VCaP (cell line): Measurements from ENCODE around the gene EOLA2.
"Not testable (repeated sequence)": the region's sequence is repeated elsewhere in the genome, so short reads cannot be mapped to it uniquely, and the experiment has no call there.

Experiments used
- H3K27ac ChIP-seq: fragments of 450-650 bp; 2 replicates; pipeline ENCODE4 v1.5.1; 2017
- TF ChIP-seq, protein P1 (sequence below): fragments of 450-650 bp; conservative IDR thresholded peaks from 2 replicates; pipeline ENCODE4 v1.5.1; 2017; ENCODE audit warnings: mild to moderate bottlenecking, moderate library complexity

Gene EOLA2

DNA sequence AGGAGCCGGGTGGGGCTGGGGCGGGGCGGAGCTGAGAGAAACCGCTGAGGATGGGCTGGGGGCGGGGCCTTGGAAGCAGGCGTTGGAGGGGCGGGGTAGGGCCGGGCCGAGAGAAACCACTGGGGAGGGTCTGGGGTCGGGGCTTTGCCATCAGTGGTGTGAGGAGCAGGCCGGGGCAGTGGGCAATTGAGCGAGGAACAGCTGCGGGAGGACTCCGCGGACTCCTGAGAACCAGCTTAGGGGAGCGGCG is 1.3 kb upstream of the EOLA2 start:
- peak overlapping the region; percentile 68 for H3K27ac ChIP-seq
- TF ChIP-seq, protein P1, sequence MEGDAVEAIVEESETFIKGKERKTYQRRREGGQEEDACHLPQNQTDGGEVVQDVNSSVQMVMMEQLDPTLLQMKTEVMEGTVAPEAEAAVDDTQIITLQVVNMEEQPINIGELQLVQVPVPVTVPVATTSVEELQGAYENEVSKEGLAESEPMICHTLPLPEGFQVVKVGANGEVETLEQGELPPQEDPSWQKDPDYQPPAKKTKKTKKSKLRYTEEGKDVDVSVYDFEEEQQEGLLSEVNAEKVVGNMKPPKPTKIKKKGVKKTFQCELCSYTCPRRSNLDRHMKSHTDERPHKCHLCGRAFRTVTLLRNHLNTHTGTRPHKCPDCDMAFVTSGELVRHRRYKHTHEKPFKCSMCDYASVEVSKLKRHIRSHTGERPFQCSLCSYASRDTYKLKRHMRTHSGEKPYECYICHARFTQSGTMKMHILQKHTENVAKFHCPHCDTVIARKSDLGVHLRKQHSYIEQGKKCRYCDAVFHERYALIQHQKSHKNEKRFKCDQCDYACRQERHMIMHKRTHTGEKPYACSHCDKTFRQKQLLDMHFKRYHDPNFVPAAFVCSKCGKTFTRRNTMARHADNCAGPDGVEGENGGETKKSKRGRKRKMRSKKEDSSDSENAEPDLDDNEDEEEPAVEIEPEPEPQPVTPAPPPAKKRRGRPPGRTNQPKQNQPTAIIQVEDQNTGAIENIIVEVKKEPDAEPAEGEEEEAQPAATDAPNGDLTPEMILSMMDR = no peak

DNA sequence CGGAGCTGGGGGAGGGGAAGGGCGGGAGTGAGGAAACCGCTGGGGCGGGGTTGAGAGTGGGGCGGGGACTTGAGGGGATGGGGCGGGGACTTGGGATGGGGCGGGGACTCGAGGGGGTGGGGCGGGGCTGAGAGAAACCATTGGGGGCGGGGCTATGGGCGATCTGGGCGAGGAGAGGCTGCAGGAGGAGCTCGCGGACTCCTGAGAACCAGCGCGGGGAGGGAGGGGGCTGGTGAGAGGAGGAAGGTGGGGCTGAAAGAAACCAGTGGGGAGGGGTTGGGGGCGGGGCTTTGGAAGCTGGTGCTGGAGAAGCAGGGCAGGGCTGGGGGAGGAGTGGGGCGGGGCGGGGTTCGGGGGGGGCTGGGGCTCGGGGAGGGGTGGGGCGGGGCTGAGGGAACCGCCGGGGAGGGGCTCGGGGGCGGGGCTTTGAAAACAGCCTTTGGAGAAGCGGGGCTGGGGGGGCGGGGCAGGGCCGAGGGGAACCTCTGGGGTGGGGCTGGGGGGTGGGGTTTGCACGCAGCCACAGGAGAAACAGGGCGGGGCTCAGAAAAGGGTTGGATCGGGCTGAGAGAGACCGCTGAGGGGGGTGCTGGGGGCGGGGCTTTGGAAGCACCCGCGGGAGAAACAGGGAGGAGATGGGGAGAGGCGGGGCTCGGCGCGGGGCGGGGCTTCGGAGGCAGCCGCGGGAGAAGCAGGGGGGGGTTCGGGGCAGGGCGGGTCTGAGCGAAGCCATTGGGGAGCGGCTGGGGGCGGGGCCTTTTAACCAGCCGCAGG is 777 bp upstream of the EOLA2 start:
- peak overlapping the region; percentile 74 for H3K27ac ChIP-seq
- TF ChIP-seq, protein P1 = no peak

DNA sequence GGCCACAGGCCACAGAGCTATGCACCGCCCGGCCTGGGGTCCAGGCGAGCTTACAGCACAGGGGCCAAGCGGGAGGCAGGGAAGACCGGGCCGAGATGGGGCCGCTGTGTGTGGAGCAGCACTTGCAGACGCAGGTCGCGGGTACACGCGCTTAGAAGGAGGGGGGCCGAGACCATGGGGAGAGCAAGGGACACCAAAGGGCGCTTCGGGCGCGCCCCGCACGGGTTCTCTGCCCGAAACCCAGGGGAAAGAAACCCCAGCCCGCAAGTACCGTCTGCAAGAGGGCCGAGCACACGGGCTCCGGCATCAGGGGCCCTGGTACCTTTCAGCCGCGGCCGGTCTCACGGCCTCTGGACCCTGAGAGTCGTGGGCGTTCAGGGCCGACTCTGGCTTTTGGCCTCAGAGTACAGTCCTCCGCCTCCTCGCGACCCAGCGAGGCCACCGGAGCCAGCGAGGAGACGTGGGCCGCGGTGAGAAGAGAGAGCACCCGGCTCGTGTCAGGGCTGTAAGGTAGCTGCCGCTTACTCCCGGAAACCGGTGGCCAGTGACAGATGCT is 342 bp downstream of the EOLA2 start:
- peak overlapping the region; percentile 74 for H3K27ac ChIP-seq
- TF ChIP-seq, protein P1 = no peak

DNA sequence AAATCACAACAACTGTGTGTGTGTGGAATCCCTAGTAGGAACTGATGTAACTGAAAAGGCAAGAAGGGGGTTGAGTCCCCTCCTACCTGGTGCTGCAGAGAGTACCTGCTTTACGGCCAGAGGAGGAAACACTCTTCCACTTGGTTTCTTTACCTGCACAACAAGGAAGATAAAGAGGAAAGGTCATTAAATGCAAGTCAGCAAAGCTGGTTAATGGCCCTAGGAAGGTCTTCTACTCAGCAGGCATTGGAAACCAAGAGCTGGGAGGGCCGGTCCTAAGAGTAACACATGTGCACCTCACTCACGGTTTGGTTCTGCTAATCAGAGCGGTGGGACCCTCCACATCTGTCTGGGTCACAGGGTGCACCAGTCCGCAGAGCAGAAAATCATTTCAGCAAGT is 963 bp downstream of the EOLA2 start:
- H3K27ac ChIP-seq = peak overlapping the region; percentile 74

DNA sequence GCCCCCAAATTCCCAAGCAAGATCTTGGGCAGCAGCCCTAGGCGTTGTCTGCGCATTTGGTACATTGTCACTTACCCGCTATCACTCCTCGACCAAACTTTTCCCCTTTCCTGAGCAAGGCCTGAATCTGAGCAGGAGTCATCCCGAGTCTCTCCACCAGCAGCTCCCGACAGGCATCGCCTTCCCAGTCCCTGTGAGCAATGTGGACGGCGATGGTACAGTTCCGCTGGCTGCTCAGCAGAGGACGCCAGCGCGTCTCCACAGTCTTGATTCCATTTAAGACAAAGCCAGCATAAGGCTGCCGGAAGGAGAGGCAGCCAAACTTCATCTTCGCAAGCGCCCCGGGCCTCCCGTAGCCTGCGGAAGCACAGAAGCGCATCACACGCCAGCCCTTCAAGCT is 4.7 kb downstream of the EOLA2 start:
- H3K27ac ChIP-seq = not testable (repeated sequence)

DNA sequence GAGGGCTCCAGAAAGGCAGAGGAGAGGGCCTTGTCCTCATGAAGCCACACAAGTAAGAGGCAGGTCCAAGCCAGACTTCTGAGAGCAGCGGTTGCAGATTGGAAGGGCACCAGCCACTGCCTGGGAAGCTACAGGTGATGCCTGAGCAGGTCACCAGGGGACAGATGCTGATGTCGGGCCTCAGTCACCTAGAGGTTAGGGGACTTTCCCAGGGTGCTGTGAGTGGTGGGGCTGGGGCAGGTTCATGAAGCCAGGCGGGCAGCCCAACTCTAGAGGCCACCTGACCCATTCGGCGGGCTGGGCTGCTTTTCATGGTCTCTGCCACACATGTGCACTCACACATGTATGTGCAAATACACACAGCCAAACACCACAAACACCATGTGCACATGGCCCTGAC is 5.3 kb downstream of the EOLA2 start:
- H3K27ac ChIP-seq = not testable (repeated sequence)

DNA sequence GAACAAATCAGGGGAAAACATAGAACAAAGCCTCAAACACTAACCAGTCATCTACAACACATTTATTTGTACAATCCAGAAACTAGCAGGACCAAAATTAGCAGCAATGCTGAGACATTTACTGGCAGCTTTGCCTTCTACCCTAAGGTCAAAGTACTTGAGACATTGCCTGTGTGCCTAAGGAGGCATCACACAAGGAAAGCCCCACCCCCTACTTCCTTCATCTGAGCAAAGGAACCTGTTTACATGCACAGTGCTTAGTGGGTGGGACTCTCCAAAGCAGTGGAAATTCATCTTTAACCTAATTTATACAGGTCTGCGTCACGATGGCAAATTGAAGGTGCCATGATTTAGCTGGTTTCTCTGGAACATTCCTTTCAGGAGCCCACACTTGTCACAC is 6.1 kb downstream of the EOLA2 start:
- H3K27ac ChIP-seq = not testable (repeated sequence)

DNA sequence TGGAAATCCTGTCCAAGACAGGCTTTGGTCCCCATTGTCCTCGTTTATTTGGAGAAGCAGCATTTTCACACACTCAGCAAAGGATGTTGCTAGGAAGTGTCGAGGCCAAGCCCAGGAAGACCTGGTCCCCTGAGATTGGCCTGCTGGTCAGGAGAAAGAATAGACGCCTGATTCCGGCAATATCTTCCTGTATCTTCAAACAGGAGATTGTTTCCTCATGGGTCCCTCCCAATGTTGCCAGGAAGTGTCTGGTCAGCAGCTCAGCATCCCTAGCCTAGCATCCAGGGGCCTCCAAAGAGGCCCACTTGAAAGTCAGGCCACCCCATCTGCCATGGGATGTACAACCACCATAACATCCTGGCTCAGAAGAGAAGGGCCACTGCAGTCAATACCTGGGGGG is 6.9 kb downstream of the EOLA2 start:
- H3K27ac ChIP-seq = not testable (repeated sequence)

DNA sequence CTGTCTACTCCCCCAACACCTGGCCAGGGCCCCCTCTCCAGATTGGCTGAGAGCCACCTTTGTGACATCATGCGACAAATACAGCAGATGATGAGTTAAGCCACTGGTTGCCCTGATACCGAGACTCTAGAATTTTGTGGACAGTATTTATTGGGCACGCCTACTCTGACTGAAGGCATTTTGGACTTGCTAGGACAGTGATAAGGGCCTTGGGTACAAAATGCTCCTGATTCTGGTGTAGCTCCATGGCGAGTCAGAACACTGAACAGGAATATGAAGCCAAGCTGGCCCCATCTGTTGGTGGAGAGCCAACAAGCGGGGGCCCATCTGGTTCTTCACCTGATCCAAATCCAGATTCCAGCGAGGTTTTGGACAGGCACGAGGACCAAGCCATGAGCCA is 8.9 kb downstream of the EOLA2 start, which contains the start of gene HSFX4:
TSS of gene HSFX4 (plus strand) at position 174 of the 400 bp plus-strand sequence. CDS start at position 246, 72 bp downstream.
- H3K27ac ChIP-seq = not testable (repeated sequence)

DNA sequence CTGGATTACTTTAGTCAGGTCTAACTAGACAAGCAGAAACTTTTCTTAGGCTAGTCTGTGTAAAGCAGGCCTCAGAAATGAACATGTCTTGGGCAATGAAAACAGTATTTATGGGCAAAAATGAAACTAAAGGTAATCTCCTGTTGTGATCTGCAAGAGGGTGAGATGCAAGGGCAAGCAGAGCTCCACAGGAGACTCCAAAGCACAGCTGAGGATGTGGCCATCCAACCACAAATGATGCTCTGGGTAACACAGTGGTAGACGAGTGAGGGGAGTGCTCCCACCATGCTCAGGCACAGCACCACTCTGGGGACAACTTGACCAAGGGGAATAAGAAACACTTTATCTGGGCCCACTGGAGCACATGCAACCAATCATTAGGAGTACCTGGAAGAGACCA is 9.7 kb downstream of the EOLA2 start:
- not testable (repeated sequence) for H3K27ac ChIP-seq

DNA sequence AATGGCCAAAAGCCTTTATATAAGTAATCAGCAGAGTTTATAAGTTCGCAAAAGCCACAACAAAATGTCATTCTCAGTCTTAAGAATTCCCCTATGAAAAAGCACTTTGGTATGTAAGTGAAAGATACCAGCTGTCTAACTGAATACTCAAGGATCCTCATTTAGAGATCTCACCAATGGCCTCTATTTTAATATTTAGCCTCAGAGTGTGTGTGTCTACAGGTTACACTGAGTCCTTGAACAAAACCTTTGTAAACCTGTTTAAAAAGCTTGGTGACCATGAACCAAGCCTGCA is 10.4 kb downstream of the EOLA2 start:
- H3K27ac ChIP-seq = not testable (repeated sequence)

DNA sequence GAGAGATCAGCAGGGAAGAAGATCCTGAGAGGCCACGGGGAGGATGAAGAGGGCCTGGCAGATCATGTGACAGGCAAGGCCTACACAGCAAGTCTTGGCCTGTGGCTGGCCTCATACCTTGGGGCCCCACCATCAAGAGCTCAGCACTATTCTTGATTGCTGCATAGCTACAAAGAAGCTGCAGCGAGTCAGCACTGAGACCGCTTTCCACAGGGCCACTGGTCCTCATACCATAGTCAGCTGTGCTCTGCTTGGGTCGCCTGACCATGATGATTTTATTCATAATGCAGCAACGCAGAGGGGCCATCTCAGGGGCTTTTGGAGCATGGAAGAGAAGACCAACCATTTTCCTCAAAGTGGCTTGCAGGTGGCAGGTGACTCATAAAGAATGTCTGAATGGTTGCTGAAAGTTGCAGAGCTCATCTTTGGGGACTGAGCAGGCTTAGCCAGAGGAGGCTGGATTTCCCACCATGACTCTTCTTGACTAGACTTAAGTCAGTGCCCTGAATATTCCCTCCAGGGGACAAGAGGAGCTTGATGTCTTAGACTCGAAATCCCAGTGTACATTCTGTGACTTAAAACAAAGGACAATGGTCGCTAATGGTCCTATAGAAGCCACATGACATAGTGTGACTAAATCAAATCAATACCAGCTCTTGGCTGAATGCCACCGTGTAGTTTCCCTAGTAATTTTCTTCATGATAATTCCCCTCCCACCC is 10.9 kb downstream of the EOLA2 start:
- not testable (repeated sequence) for H3K27ac ChIP-seq

DNA sequence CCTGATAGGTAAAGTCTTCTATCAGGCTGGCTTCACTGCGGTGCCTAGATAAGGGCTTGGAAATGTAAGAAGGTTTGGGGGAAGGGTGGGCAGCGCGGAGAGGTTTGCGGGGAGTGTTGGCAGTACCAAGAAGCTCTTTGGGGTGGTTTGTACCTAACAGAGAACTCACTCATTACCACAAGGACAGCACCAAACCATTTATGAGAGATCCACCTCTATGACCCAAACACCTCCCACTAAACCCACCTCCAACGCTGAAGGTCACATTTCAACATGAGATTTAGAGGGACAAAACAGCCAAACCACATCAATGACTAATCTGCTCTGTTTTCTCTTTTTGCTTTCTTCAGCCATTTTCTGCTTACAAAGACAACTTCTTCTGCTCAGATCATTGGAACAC is 13.9 kb downstream of the EOLA2 start:
- H3K27ac ChIP-seq = not testable (repeated sequence)

DNA sequence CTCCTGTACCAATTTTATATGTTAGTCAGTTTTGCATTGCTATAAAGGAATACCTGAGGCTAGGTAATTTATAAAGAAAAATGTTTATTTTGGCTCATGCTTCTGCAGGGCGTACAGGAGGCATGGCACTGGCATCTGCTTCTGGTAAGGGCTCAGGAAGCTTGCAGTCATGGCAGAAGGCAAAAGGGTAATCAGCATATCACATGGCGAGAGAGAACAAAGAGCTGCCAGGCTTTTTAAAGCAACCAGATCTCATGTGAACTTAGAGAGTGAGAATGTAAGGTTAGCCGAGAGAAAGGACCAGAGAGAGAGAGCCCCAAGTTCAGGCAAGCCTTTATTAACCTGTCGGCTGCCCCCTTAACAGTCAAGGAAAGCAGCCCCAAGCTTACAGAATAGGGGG is 14.5 kb downstream of the EOLA2 start:
- H3K27ac ChIP-seq = not testable (repeated sequence)
